ENCODE measurements around the gene ZNF583. TPM values are rescaled to one million over a fixed set of nuclear protein-coding genes. Genes with fewer than 3 reads are reported as not detected.

The ZNF583 gene
- 5.8 and 7.5 TPM in 2 replicates for total RNA-seq

DNA sequence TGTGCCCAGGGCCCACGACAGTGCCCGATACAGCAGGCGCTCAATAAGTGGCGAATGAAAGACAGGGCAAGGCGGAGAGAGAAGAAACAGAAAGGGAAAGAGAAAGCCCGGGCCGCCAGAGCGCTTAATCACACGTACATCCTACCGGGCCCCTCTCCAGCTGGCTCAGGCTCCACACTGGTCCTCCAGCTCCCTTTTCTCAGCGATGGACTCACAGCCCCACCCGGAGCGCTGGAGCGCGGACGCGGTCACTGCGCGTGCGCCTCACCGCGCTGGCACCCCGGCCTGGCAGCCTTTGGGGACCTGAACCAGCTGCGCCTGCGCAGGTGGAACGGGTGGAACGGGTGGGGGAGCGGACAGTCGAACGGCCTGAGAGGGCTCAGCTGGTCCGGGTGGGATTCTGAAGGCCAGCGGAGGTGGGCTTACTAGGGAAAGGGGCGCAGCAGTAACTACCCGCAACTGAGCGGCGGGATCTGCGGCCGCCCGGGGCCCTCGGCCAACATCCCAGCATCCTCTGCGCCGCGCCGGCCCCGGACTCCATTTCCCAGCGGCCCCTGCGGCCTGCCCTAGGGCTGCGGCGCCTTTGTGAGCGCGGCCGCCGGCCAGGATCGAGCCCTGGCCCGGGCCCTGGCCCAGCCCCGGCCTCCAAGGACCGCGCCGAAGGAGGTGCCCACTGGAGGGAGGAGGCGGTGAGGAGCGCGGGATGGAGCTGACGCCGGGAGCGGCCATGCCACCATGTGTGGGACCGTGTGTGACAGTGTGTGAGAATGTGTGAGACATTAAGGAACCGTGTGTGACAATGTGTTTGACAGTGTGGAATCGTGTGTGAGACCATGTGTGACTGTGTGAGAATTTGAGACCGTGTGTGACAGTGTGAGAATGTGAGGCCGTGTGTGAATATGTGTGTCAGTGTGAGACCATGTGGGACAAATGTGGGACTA lies at the start of gene ZNF583:
TSS of gene ZNF583 (plus strand) at position 569 of the 941 bp plus-strand sequence. CDS start 2,783 bp downstream, outside the sequence.

DNA sequence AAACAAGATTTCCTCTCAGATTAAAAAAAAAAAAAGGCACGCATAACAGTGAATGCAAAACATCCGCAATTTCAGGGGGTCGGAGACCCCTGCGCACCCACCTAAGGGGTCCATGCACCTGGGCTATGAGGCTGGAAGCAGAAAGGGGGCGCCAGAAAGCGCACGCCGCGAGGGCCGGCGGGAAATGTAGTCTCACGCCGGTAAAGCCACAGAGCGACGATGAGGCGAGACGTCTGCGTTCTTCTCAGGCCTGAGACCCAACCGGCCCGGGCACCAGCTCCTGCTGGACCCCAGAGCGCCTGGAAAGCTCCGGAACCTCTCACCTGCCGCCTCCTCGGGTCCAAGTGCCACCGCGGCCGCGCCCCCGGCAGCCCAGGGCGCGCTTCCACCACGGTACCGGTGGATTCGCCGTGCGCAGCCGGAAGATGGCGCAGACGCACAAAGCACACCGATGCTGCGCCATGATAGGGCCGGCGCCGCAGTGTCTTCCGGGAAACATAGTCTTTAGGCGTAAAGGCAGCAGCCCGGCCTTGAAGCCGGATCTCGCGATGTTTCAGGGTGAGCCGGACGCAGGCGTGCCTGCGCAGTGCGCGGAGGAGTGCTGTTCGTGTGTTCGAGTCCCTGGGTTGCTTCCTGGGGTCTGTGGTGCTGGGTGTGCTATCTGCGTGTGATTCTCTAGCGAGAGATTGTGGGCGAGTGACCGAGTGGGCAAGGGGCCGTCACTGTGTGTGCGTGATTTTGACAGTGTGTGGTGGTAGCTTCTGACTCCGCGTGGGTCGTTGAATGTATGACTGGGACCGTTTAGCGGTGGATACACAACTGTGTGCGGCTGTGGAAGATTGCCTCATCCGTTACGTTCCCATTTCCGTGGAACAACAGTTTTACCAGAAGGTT lies 10.8 kb upstream of the ZNF583 start, which contains the start of gene ZNF582:
TSS of gene ZNF582 (minus strand) at position 416 of the 894 bp plus-strand sequence. CDS start 1,782 bp downstream, outside the sequence.

Other genes starting within 250 kb of the ZNF583 start
- not detected in 2 replicates for gene GALP, start 228.3 kb upstream of the ZNF583 start, total RNA-seq
- not detected in 2 replicates for gene ZSCAN5B, start 206.5 kb upstream of the ZNF583 start, total RNA-seq
- gene ZSCAN5C, start 202.1 kb upstream of the ZNF583 start, total RNA-seq: not detected in 2 replicates
- 0.33 TPM in 1 of 2 replicates, not detected in the other for gene EDDM13, start 131.6 kb upstream of the ZNF583 start, total RNA-seq
- gene ZSCAN5A, start 89.5 kb upstream of the ZNF583 start, total RNA-seq: 4.9 and 7.5 TPM in 2 replicates
- gene ZNF582, start 10.8 kb upstream of the ZNF583 start, total RNA-seq: 2.2 and 2.3 TPM in 2 replicates
- 2.6 and 3.6 TPM in 2 replicates for gene ZNF667, start 73.0 kb downstream of the ZNF583 start, total RNA-seq
- gene ZNF471, start 103.5 kb downstream of the ZNF583 start, total RNA-seq: 0.98 and 2.7 TPM in 2 replicates
- gene ZFP28, start 134.6 kb downstream of the ZNF583 start, total RNA-seq: 7.2 and 8.7 TPM in 2 replicates
- gene ZNF470, start 163.1 kb downstream of the ZNF583 start, total RNA-seq: 2.9 and 4.3 TPM in 2 replicates
- 16.7 and 18.2 TPM in 2 replicates for gene ZNF71, start 191.0 kb downstream of the ZNF583 start, total RNA-seq
- gene SMIM17, start 238.8 kb downstream of the ZNF583 start, total RNA-seq: 0.38 and 0.98 TPM in 2 replicates

All from vein endothelial cell (primary cell).